HG02970 (cell line): ENCODE data around the gene RANBP3L.
"Not testable (repeated sequence)": the region's sequence is repeated elsewhere in the genome, so short reads cannot be mapped to it uniquely, and the experiment has no call there.

Experiments
- ATAC-seq: cut with Tn5 transposase; IDR thresholded peaks from one replicate; pipeline ENCODE4 v1.9.1; 2021; ENCODE audit warnings: mild to moderate bottlenecking, moderate library complexity, moderate number of reproducible peaks; ENCODE audit not compliant: unreplicated experiment, low FRiP score

RANBP3L gene

GRCh38 chr5:36215910-36216309 lies 85.8 kb downstream of the RANBP3L start:
- no peak for ATAC-seq

GRCh38 chr5:36214436-36214835 lies 87.3 kb downstream of the RANBP3L start:
- ATAC-seq: no peak

GRCh38 chr5:36209664-36210063 lies 92.0 kb downstream of the RANBP3L start:
- no peak for ATAC-seq

- ATAC-seq: no peak
Measured at GRCh38 chr5:36208786-36209185, 92.9 kb downstream of the RANBP3L start.

- ATAC-seq: no peak
Measured at GRCh38 chr5:36206913-36207312, 94.8 kb downstream of the RANBP3L start.

- ATAC-seq: no peak
Measured at GRCh38 chr5:36205329-36205728, 96.4 kb downstream of the RANBP3L start.

GRCh38 chr5:36202521-36202961 lies 99.2 kb downstream of the RANBP3L start:
- no peak for ATAC-seq

- ATAC-seq: no peak
Measured at GRCh38 chr5:36200513-36200912, 101.2 kb downstream of the RANBP3L start.

GRCh38 chr5:36199620-36200019 lies 102.1 kb downstream of the RANBP3L start:
- no peak for ATAC-seq

- not testable (repeated sequence) for ATAC-seq
Measured at GRCh38 chr5:36198783-36199182, 102.9 kb downstream of the RANBP3L start.
